ENCODE measurements around the gene PTPRN2.
"Not testable (repeated sequence)": the region's sequence is repeated elsewhere in the genome, so short reads cannot be mapped to it uniquely, and the experiment has no call there.

The PTPRN2 gene

GRCh38 chr7:157992511-157993160 lies 595.0 kb downstream of the PTPRN2 start:
- no peak for DNase-seq

GRCh38 chr7:157991761-157992160 lies 595.9 kb downstream of the PTPRN2 start:
- no peak for DNase-seq

GRCh38 chr7:157991351-157991750 lies 596.3 kb downstream of the PTPRN2 start:
- DNase-seq, result no peak

DNA sequence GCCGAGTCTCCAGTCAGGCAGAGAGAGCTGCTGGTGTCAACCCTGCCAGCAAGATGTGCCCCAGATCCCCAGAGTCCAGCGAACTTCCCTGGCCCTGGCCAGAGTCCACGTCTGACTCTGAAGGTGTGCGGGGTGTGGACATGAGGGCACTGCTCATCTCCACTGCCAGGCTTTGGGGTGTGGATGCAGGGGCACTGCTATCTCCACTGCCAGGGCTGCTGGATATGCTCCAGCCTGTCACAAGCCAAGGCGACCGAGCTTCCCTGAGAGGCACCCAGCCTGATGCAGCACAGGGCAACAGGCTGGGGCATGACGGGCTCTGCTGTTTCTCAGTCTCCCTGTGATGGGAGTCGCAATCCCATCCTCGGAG lies 596.8 kb downstream of the PTPRN2 start:
- no peak for DNase-seq

- DNase-seq, result no peak
Observed at GRCh38 chr7:157990226-157990880, 597.3 kb downstream of the PTPRN2 start.

DNA sequence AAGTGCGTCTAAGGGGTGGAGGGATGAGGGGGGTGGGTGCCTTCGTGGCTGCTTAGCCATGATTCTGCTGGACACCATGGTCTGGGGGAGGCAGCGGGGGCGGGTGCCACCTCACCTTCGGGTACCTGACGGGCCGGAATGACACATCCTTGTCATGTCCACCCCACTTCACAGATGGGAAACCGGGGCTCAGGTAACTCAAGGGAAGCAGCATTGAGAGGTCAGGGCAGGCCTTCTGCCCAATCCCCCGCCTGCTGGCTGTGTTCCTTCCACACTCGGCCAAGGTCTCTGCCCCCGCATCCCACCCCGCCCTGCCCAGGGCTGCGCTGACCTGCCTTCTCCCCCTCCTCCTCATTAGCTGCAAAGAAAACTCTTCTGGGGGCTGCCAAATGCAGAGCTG lies 598.0 kb downstream of the PTPRN2 start:
- no peak for DNase-seq

DNA sequence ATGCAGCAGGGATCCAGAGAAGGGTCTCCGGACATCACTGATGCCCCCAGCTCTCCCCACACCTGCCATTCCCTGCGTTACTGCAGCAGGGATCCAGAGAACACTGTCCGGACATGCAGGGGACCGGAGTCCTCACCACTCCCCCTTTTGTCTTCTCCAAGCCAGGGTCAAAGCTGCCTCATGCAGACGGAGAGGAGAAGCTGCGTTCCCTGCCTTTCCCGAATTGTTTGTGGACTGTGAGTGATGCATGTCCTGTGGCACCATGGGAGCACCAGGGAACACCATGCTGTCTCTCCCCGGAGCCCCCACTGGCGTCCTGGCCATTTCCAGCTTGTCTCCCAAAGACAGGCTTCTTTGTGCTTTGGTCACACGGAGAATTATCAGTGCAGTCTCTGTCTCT lies 599.7 kb downstream of the PTPRN2 start:
- DNase-seq, result no peak

DNA sequence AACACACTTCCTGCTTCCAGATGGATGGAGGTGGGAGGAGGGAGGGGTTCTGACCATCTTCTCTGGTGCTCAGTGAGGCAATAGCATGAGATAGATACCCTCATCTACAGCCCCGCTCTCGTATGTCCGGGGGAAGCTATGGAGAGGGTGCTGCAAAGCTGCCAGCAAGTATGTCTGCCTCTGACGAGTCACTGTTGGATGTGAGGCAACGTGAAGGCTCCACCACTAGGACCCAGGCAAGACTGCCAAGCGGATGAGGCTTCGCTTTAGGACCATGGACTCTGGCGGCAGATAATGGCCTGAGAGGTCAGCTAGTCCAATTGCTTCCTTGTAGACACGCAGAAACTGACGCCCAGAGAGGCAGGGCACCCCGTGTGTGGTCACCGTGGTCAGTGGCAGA lies 601.6 kb downstream of the PTPRN2 start:
- no peak for DNase-seq

GRCh38 chr7:157985636-157986035 lies 602.0 kb downstream of the PTPRN2 start:
- no peak for DNase-seq

- DNase-seq, result no peak
Observed at GRCh38 chr7:157984423-157985163, 603.0 kb downstream of the PTPRN2 start.

- DNase-seq, result no peak
Observed at GRCh38 chr7:157983502-157984422, 603.9 kb downstream of the PTPRN2 start.

- no peak for DNase-seq
Observed at GRCh38 chr7:157981778-157982177, 605.8 kb downstream of the PTPRN2 start.

DNA sequence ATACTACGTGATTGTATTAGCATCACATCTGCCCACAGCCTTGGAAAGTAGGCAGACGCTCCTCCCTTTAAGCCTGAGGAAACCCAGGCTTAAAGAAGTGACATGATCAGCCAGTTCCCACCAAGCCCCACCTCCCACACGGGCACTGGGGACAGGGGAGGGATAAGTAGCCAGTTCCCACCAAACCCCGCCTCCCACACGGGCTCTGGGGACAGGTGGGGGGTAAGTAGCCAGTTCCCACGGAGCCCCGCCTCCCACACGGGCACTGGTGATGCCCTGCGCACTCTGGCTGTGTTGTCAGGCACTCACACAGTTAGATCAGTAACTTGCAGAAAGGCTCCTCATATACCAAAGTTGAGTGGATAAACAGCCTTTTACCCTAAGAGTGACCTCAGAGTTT lies 606.8 kb downstream of the PTPRN2 start:
- no peak for DNase-seq

- not testable (repeated sequence) for DNase-seq
Observed at GRCh38 chr7:157980341-157980731, 607.3 kb downstream of the PTPRN2 start.

DNA sequence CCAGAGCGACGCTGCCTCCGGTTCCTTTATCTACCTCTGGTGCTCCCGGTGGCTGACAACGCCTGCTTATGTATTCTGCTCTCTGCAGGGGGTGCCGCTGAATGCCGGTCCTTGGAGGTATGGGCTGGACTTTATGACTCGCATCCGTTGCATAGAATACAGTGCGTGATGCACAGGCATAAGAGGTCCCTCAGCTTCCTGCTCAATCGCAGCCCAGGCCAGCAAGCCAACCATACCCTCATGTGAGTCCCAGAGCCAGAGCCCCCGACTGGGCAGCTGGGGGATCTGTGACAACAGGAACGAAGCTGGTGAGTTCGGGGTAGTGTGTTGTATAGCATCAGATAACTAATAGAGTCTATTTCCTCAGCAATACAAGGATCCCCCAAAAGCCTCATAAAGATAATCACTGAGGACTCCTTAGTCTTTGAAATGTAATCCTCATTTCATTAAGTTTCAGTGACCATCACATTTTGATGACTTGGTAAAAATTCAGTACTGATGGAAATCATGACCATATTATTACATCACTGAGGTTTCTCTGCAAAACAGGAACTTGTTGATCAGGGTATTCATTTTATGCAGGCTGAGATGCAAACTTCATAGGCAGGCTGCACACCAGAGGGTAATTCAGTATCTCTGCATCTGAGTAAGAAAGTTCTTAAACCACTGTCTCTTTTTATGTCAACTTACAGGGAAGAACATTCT lies 607.8 kb downstream of the PTPRN2 start:
- no peak for DNase-seq

DNA sequence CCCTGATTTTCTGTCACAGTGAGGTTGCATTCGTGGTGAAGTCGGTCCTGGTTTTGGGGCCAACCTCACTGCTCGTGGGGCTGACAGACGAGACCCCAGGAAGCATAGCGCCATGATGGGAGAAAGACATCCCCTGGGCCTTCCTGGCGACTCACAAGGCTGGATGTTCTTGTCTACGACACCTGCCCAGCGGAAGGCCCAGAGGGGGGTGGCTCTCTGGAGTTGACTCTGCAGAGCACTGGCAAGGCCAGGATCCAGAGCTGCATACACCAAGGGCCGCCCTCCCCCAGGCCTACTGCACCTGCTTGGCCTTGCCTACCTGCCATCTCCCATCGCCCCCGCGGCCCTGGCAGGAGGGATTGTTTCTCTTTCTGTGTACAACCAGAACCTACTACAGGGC lies 608.9 kb downstream of the PTPRN2 start:
- DNase-seq, result no peak

- no peak for DNase-seq
Observed at GRCh38 chr7:157977717-157978496, 609.7 kb downstream of the PTPRN2 start.

DNA sequence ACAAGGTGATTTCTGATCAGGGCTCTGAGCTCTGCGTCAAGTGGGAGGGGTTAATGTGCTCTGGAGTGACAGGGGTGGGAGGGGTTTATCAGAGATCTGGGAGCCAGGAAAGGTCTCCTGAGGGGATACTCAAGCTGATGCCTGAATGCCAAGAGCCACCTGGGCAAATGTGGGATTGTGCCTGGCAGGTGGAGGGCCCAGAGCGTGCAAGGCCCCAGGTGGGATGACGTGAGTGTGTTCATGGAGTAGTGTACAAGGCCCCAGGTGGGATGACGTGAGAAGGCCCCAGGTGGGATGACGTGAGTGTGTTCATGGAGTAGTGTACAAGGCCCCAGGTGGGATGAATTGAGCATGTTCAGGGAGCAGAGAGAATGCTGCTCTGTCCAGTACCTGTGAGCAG lies 610.3 kb downstream of the PTPRN2 start:
- no peak for DNase-seq

DNA sequence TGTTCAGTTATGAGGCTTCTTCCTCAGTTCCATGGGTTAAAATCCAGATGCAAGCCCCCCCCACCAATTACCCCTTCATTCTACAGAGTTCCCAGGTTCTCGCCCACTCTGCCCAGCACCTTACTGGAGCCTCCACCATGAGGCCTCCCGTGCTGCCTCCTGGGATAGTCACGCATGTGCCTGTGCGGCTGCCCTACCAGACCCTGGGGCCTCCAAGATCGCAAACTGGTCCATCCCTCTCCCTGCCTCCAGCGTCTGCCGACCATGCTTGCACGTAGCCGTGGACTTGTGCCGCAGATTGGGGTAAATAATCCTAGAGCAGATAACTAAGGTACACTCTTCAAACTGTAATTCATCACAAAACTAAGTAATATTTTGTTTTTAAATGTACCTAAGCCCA lies 611.2 kb downstream of the PTPRN2 start:
- no peak for DNase-seq

DNA sequence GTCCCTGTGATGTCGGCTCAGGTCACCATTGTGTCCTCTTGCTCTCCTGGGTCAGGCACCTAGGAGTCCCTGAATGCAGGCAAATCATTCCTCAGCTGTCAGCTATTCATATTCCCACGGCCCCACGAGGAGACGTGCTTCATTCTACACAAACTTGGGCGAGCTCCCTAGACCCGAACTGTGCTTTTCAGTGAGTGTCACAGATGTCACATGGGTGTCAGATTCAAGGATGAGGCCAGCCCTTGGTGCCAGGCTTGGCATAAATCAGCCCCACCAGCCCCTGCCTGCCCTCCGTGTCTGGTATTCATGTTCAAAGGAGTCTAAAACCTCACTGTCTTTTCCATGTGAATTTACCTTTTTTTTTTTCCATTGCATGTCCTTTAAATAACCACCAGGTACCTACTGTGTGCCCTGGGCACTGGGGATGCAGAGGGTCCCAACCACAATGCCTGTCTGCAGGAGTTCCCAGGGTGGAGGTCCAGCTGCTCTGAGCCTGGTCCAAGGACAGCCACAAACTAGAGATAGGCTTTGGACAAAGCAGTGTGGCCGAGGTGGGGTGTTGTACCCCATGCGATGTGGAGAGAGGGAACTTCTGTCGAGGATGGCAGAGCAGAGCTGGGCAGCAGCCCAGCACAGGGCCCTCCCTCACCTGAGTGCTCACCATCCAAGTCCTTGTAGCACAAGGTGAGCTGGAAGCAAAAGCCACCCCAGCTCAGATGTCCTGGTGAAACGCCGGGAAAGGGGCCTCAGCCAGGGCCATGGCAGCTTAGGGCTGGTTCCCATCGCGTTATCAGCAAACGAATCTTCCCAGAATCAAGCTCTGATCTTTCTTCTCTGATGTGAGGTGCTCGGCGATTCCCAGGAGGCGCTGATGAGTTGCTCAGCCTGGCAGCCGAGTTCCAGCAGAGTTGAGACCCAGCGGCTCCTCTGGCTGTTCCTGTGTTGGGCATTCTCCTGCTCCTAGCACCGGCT lies 611.9 kb downstream of the PTPRN2 start:
- DNase-seq, result no peak

Data from right kidney (tissue), 1 donor.